Hematopoietic multipotent progenitor cell treated with erythropoietin and hydrocortisone succinate and interleukin-3 and kit ligand, for 4 days (in vitro differentiated cells): ENCODE measurements around the gene ANKRD13D.

Source experiments
- DNase-seq: peaks from one replicate; pipeline ENCODE4 v3.0.0-alpha.2; 2015

The ANKRD13D gene

GRCh38 chr11:67275606-67276409 lies 13.3 kb upstream of the ANKRD13D start:
- peak; percentile 58 for DNase-seq

- DNase-seq: peak; percentile 98
Measured at GRCh38 chr11:67276781-67277230, 12.3 kb upstream of the ANKRD13D start.

GRCh38 chr11:67277231-67277961 lies 11.7 kb upstream of the ANKRD13D start:
- peak; percentile 99 for DNase-seq

GRCh38 chr11:67278135-67278938 lies 10.8 kb upstream of the ANKRD13D start:
- no peak for DNase-seq

- no peak for DNase-seq
Measured at GRCh38 chr11:67278939-67279588, 10.0 kb upstream of the ANKRD13D start.

GRCh38 chr11:67279589-67280340 lies 9.3 kb upstream of the ANKRD13D start:
- no peak for DNase-seq

- DNase-seq: no peak
Measured at GRCh38 chr11:67280341-67280787, 8.7 kb upstream of the ANKRD13D start.

GRCh38 chr11:67280788-67281551 lies 8.1 kb upstream of the ANKRD13D start:
- DNase-seq: no peak

- no peak for DNase-seq
Measured at GRCh38 chr11:67281552-67282150, 7.5 kb upstream of the ANKRD13D start.

- DNase-seq: no peak
Measured at GRCh38 chr11:67282155-67282875, 6.8 kb upstream of the ANKRD13D start.

- no peak for DNase-seq
Measured at GRCh38 chr11:67282876-67283371, 6.2 kb upstream of the ANKRD13D start.

GRCh38 chr11:67283481-67283963 lies 5.6 kb upstream of the ANKRD13D start:
- DNase-seq: peak; percentile 80

- peak; percentile 40 for DNase-seq
Measured at GRCh38 chr11:67284811-67285540, 4.1 kb upstream of the ANKRD13D start.

- DNase-seq: peak; percentile 51
Measured at GRCh38 chr11:67285541-67286498, 3.3 kb upstream of the ANKRD13D start.

- DNase-seq: peak; percentile 65
Measured at GRCh38 chr11:67286621-67287333, 2.3 kb upstream of the ANKRD13D start.

- peak; percentile 55 for DNase-seq
Measured at GRCh38 chr11:67287355-67288197, 1.5 kb upstream of the ANKRD13D start.
